ENCODE results near the gene BRPF1. TPM values are rescaled to one million over a fixed set of nuclear protein-coding genes. Genes with fewer than 3 reads are reported as not detected.

The BRPF1 gene
- total and polyA plus RNA-seq, 2 donors (not counting 1 experiment from before 2014, with no cell fraction given), result 24.4 to 36.5 TPM

DNA sequence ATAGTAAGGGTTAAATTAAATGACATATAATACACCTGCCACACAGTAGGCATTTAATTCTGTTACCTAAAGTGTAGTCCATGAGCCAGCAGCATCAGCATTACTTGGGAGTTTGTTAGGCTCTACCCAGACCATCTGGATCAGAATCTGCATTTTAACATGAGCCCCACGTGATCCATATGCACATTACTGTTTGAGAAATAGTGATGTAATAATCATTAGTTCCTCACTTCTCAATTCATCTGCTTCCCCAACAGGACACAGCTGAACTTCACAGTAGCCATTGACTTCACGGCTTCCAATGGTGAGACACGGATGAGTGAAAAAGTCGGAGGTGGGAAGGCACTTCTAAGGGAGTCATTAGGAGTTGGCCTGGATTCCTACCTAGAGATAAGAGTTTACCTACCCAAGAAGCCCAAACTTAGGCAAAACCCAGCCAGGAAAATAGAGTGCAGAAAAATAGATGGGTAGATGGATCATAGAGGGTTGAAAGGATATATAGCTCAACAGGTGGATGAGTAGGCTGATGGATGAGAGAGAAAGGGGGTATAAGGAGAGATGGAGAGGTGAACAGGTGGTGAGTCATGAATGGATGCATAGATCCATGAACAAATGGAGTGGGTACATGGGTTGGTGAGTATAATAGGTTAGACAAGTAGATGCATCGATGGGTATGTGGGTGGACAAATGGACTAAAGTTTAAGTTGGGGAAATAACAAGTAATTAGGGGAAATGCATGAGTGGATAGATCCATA is 14.6 kb upstream of the BRPF1 start:
- no peak overlapping the region for H3K4me2 ChIP-seq (replicated peaks; ENCODE audit: low read depth, low read length, poor library complexity, severe bottlenecking)
- no peak overlapping the region for H2AFZ ChIP-seq (ENCODE audit: insufficient read depth, low read depth, low read length, poor library complexity, severe bottlenecking)
- H3K36me3 ChIP-seq (replicated peaks in 1 of 2; ENCODE audit: control extremely low read depth in 1 of 2, control insufficient read depth in 1 of 2, extremely low read depth in 1 of 2, insufficient read depth in 2 of 2, low read length in 1 of 2), result no peaks in the 10 kb centered on the region
- peaks cover 22% of the 10 kb centered on the region for H3K27me3 Mint-ChIP-seq
- H3K27ac Mint-ChIP-seq, result no peak overlapping the region
- no peak for DNase-seq
- H3K27ac ChIP-seq (ENCODE audit: low read length in 2 of 2), result no peak overlapping the region
- peaks cover 16% of the 10 kb centered on the region for H3K4me1 Mint-ChIP-seq
- H3K4me3 ChIP-seq (ENCODE audit: control extremely low read depth in 1 of 5, extremely low read depth in 1 of 5, insufficient read depth in 1 of 5, low read depth in 2 of 5, low read length in 4 of 5), result no peak overlapping the region
- H3K9me3 Mint-ChIP-seq (ENCODE audit: insufficient read depth), result no peaks in the 10 kb centered on the region
- CTCF ChIA-PET, result interaction anchor here (1.0 to 2.6 kb wide), 4 partner anchors 9 to 173 kb away, joined by 3 to 11 read pairs (median 3); no protein-coding TSS in a partner anchor
- no peaks in the 10 kb centered on the region for H3K79me2 ChIP-seq (ENCODE audit: control insufficient read depth, insufficient read depth, low read length)
- peaks cover 0 to 4% (median 2%) of the 10 kb centered on the region in 4 experiments for H3K27me3 ChIP-seq (replicated peaks in 1 of 4; ENCODE audit: control extremely low read depth in 1 of 4, control insufficient read depth in 3 of 4, insufficient read depth in 4 of 4, low read length in 3 of 4)
- intact Hi-C loops (cut with micrococcal nuclease), result no loop called here
- no peaks in the 10 kb centered on the region for H3K9me3 ChIP-seq (ENCODE audit: control extremely low read depth in 1 of 3, control insufficient read depth in 2 of 3, insufficient read depth in 1 of 3, low read length in 2 of 3)
- ATAC-seq (ENCODE audit: low read depth), result no peak
- no peak overlapping the region for H3K9ac ChIP-seq (ENCODE audit: low read length)
- WGBS (ENCODE audit: insufficient coverage), result 86% methylated on average over 1 of the region's 5 CpGs
- H4K20me1 ChIP-seq (ENCODE audit: control insufficient read depth, insufficient read depth, low read length, poor library complexity, severe bottlenecking), result no peaks in the 10 kb centered on the region
- H3K4me1 ChIP-seq (ENCODE audit: control insufficient read depth in 2 of 2, insufficient read depth in 2 of 2, low read length in 2 of 2), result peaks cover 10 to 13% of the 10 kb centered on the region in 2 donors
- no peak overlapping the region for H3K4me3 Mint-ChIP-seq
- TF ChIP-seq EZH2 (IDR thresholded peaks at IDR 0.05; ENCODE audit: borderline replicate concordance, insufficient read depth, low read depth, low read length, poor library complexity, severe bottlenecking) (no peak), CTCF (IDR thresholded peaks at IDR 0.05) (no peak)
- POLR2A ChIA-PET, result no interaction called here

DNA sequence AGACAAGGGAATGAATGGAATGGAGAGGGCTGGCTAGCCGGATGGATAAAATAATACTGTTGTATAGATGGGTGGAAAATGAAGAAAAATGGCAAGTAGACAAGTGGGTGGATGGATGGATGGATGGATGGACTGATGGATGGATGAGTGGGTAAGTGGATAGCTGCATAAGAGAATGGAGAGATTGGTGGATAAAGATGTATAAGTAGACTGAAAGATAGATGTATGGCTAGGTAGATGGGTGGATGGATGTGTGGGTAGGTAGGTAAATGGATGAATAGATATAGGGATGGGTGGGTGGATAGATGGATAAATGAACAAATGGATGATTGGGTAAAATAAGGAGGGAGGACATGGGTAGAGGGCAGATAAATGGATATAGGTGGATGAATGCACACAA is 14.0 kb upstream of the BRPF1 start:
- ChIA-PET POLR2A (no interaction called here), CTCF (interaction anchor here (1.0 to 2.6 kb wide), 3 partner anchors 10 to 16 kb away, joined by 3 to 11 read pairs (median 3); no protein-coding TSS in a partner anchor)
- no peak overlapping the region for H3K4me3 Mint-ChIP-seq
- H3K27ac Mint-ChIP-seq, result no peak overlapping the region
- Histone ChIP-seq H3K79me2 (ENCODE audit: control insufficient read depth, insufficient read depth, low read length) (no peaks in the 10 kb centered on the region), H3K9me3 (ENCODE audit: control extremely low read depth in 1 of 3, control insufficient read depth in 2 of 3, insufficient read depth in 1 of 3, low read length in 2 of 3) (no peaks in the 10 kb centered on the region), H3K9ac (ENCODE audit: low read length) (no peak overlapping the region), H3K27me3 (replicated peaks in 1 of 4; ENCODE audit: control extremely low read depth in 1 of 4, control insufficient read depth in 3 of 4, insufficient read depth in 4 of 4, low read length in 3 of 4) (peaks cover 0 to 4% (median 2%) of the 10 kb centered on the region in 4 experiments), H3K4me3 (ENCODE audit: control extremely low read depth in 1 of 5, extremely low read depth in 1 of 5, insufficient read depth in 1 of 5, low read depth in 2 of 5, low read length in 4 of 5) (no peak overlapping the region), H4K20me1 (ENCODE audit: control insufficient read depth, insufficient read depth, low read length, poor library complexity, severe bottlenecking) (no peaks in the 10 kb centered on the region), H3K27ac (ENCODE audit: low read length in 2 of 2) (no peak overlapping the region), H3K4me1 (ENCODE audit: control insufficient read depth in 2 of 2, insufficient read depth in 2 of 2, low read length in 2 of 2) (peaks cover 10 to 13% of the 10 kb centered on the region in 2 donors), H3K4me2 (replicated peaks; ENCODE audit: low read depth, low read length, poor library complexity, severe bottlenecking) (no peak overlapping the region), H2AFZ (ENCODE audit: insufficient read depth, low read depth, low read length, poor library complexity, severe bottlenecking) (no peak overlapping the region), H3K36me3 (replicated peaks in 1 of 2; ENCODE audit: control extremely low read depth in 1 of 2, control insufficient read depth in 1 of 2, extremely low read depth in 1 of 2, insufficient read depth in 2 of 2, low read length in 1 of 2) (no peaks in the 10 kb centered on the region)
- TF ChIP-seq EZH2 (IDR thresholded peaks at IDR 0.05; ENCODE audit: borderline replicate concordance, insufficient read depth, low read depth, low read length, poor library complexity, severe bottlenecking) (no peak), CTCF (IDR thresholded peaks at IDR 0.05) (no peak)
- peaks cover 19% of the 10 kb centered on the region for H3K27me3 Mint-ChIP-seq
- intact Hi-C loops (cut with micrococcal nuclease), result no loop called here
- no peak for ATAC-seq (ENCODE audit: low read depth)
- WGBS (ENCODE audit: insufficient coverage), result 100% methylated on average over 1 of the region's 1 CpG
- DNase-seq, result no peak
- no peaks in the 10 kb centered on the region for H3K9me3 Mint-ChIP-seq (ENCODE audit: insufficient read depth)
- H3K4me1 Mint-ChIP-seq, result peaks cover 20% of the 10 kb centered on the region
